ENCODE results near the gene FAM241A. TPM values are rescaled to one million over a fixed set of nuclear protein-coding genes. Genes with fewer than 3 reads are reported as not detected.
A peak's percentile ranks its signal among the peaks of the same experiment; 100 is the strongest.
"Not testable (repeated sequence)": the region's sequence is repeated elsewhere in the genome, so short reads cannot be mapped to it uniquely, and the experiment has no call there.

Gene FAM241A
- total RNA-seq, 1 donor from 2014 or later: 2.4 TPM

GRCh38 chr4:112172180-112172579 is 26.9 kb downstream of the FAM241A start:
- Histone ChIP-seq H3K27me3 (ENCODE audit: control insufficient read depth, insufficient read depth, low read length) (no peaks in the 10 kb centered on the region), H3K4me3 (ENCODE audit: low read depth, low read length) (no peak overlapping the region), H3K36me3 (ENCODE audit: control insufficient read depth, insufficient read depth, low read length) (no peaks in the 10 kb centered on the region)
- DNase-seq (ENCODE audit: low read depth) (no peak), FAIRE-seq (no peak)
- TF ChIP-seq CTCF (IDR thresholded peaks at IDR 0.05; ENCODE audit: insufficient read depth, low read length, severe bottlenecking): no peak

- Histone ChIP-seq H3K4me3 (ENCODE audit: low read depth, low read length) (no peak overlapping the region), H3K36me3 (ENCODE audit: control insufficient read depth, insufficient read depth, low read length) (no peaks in the 10 kb centered on the region), H3K27me3 (ENCODE audit: control insufficient read depth, insufficient read depth, low read length) (no peaks in the 10 kb centered on the region)
- TF ChIP-seq CTCF (IDR thresholded peaks at IDR 0.05; ENCODE audit: insufficient read depth, low read length, severe bottlenecking): no peak
- peak; percentile 70 for FAIRE-seq
- peak; percentile 72 for DNase-seq (ENCODE audit: low read depth)
Observed at GRCh38 chr4:112173593-112174558, 28.6 kb downstream of the FAM241A start.

GRCh38 chr4:112175840-112176239 is 30.6 kb downstream of the FAM241A start:
- no peak for FAIRE-seq
- no peak for DNase-seq (ENCODE audit: low read depth)

GRCh38 chr4:112176596-112176995 is 31.3 kb downstream of the FAM241A start:
- no peak for FAIRE-seq

More at GRCh38 chr4:112175840-112176239, 30.6 kb downstream of the FAM241A start:
- no peaks in the 10 kb centered on the region for H3K27me3 ChIP-seq (ENCODE audit: control insufficient read depth, insufficient read depth, low read length)
- no peak overlapping the region for H3K4me3 ChIP-seq (ENCODE audit: low read depth, low read length)
- TF ChIP-seq CTCF (IDR thresholded peaks at IDR 0.05; ENCODE audit: insufficient read depth, low read length, severe bottlenecking): no peak
- H3K36me3 ChIP-seq (ENCODE audit: control insufficient read depth, insufficient read depth, low read length): no peaks in the 10 kb centered on the region

GRCh38 chr4:112178741-112179140 is 33.5 kb downstream of the FAM241A start:
- not testable (repeated sequence) for FAIRE-seq; H3K36me3 ChIP-seq (ENCODE audit: control insufficient read depth, insufficient read depth, low read length); H3K27me3 ChIP-seq (ENCODE audit: control insufficient read depth, insufficient read depth, low read length); H3K4me3 ChIP-seq (ENCODE audit: low read depth, low read length); DNase-seq (ENCODE audit: low read depth)

More at GRCh38 chr4:112176596-112176995, 31.3 kb downstream of the FAM241A start:
- no peak for TF ChIP-seq CTCF (IDR thresholded peaks at IDR 0.05; ENCODE audit: insufficient read depth, low read length, severe bottlenecking)
- no peak for DNase-seq (ENCODE audit: low read depth)
- Histone ChIP-seq H3K36me3 (ENCODE audit: control insufficient read depth, insufficient read depth, low read length) (no peaks in the 10 kb centered on the region), H3K27me3 (ENCODE audit: control insufficient read depth, insufficient read depth, low read length) (no peaks in the 10 kb centered on the region), H3K4me3 (ENCODE audit: low read depth, low read length) (no peak overlapping the region)

GRCh38 chr4:112181358-112182000 is 36.2 kb downstream of the FAM241A start:
- no peaks in the 10 kb centered on the region for H3K27me3 ChIP-seq (ENCODE audit: control insufficient read depth, insufficient read depth, low read length)
- FAIRE-seq (no peak), DNase-seq (ENCODE audit: low read depth) (peak; percentile 39)
- no peak overlapping the region for H3K4me3 ChIP-seq (ENCODE audit: low read depth, low read length)
- no peak for TF ChIP-seq CTCF (IDR thresholded peaks at IDR 0.05; ENCODE audit: insufficient read depth, low read length, severe bottlenecking)
- H3K36me3 ChIP-seq (ENCODE audit: control insufficient read depth, insufficient read depth, low read length): no peaks in the 10 kb centered on the region
